ENCODE data around the gene NUP210.

- TF ChIP-seq POLR2AphosphoS5 (IDR thresholded peaks at IDR 0.05; ENCODE audit: low read depth, low read length), result no peak
- TF ChIP-seq POLR2A (IDR thresholded peaks at IDR 0.05; ENCODE audit: low read depth, low read length), result no peak
- TF ChIP-seq TAF1 (IDR thresholded peaks at IDR 0.05; ENCODE audit: borderline replicate concordance, low read depth, low read length), result no peak
Measured at GRCh38 chr3:13317596-13318320, 102.4 kb downstream of the NUP210 start.

Measured in GM12892 (cell line).